DMS114 treated with DMSO at 0.1 percent for 48 hours (cell line): Measurements from ENCODE around the gene BUB1B.

Source experiments
- DNase-seq: peaks from one replicate; lab custom pipeline; 2025; ENCODE audit not compliant: unreplicated experiment; lab: John Stamatoyannopoulos, UW

The BUB1B gene

GRCh38 chr15:40183636-40184463 lies 23.0 kb downstream of the BUB1B start:
- DNase-seq, result no peak

GRCh38 chr15:40190591-40190990 lies 29.7 kb downstream of the BUB1B start:
- DNase-seq, result no peak

DNA sequence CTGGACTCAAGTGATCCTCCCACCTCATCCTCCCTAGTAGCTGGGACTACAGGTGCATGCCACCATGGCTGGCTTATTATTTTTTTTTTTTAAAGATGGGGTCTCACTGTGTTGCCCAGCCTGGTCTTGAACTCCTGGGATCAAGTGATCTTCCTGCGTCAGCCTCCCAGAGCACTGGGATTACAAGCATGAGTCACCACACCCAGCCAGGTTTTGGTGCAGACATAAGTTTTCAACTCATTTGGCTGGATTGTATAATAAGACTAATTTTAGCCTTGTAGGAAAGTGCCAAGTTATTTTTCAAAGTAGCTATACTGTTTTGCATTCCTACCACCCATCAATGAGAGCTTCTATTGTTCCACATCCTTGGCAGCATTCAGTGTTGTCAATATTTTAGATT lies 32.1 kb downstream of the BUB1B start:
- no peak for DNase-seq

DNA sequence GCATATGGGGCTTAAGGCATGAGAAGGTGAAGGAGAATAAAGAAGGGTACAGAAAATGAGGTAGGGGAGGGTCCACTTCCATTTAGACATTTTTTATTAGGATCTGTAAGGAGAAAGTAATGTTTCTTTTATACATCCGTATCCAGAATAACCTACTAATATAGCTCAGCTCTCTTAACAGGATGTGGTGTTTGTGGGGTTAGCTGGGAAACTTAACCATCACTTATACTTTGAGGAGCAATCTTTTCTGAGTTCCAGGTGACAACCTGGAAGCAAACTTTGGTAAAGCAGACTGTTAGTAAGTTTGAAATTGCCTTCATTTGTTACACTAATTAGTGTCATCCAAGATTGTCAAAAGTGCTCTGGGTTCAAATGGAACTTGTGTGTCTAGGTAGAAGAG lies 36.6 kb downstream of the BUB1B start:
- DNase-seq, result no peak

- DNase-seq, result no peak
These were observed 37.7 kb downstream of the BUB1B start for GRCh38 chr15:40198355-40199085.

- no peak for DNase-seq
These were observed 43.2 kb downstream of the BUB1B start for GRCh38 chr15:40204100-40204499.

DNA sequence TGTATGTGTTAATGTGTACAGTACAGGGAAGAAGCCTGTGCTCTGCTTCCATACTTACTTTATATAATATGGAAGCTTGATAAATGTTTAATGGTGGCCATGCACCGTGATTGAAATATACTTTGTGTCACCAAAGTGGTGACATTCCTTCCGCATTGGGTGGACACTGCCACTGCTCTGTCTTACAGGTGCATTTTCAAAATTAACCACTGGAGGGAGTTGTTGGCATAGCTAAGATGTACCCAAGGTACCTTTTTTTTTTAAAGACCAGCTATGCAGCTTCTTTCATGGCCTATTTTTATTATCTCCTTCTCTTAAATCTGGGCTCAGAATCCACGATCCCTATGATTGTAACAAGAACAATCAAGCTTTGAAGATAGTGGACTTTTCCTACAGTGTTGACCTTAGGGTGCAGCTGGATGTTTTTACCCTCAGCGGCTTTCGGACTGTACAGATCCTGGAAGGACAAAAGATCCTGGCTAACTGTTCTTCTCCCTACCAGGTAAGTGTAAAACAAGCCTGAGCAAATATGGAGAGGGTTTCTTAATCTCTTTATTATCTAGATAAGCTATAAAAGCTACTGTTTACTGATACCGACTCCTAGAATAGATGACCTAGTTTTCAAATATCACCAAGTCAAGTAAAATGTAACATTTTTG lies 56.4 kb downstream of the BUB1B start:
- DNase-seq, result peak; percentile 65

- DNase-seq, result no peak
These were observed 58.9 kb downstream of the BUB1B start for GRCh38 chr15:40219801-40220200.

DNA sequence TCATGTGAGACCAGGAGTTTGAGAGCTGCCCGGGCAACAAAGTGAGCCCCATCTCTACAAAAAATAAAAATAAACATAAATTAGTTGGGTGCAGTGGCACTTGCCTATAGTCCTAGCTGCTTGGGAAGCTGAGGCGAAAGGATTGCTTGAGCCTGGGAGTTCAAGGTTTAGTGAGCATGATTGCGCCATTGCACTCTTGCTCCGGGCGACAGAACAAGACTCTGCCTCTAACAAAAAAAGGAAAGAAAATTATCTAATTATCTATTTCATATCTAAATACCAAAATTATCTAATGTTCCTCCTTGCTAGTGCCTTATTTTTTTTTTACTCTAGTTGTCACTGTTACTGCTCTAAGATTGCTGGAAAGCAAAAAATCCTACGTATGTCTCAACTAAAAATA lies 61.3 kb downstream of the BUB1B start:
- DNase-seq, result no peak

DNA sequence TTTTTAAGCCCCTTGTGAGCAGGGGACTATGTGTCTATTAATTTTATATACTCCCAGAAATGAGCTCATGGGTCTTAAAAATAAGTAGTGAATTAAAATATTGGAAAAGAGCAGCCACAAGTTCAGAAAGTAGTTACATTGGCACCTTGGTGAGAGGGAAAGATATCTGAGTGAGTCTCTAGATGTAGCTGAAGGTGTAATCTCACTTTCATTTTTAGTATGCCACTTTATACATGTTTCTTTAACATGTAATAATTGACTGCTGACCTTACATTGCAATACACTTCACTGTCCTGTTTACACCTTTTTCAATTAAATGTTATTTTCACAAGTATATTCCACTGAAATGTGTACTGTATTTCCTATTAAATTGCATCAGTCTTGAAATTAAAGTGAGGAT lies 65.9 kb downstream of the BUB1B start:
- DNase-seq, result no peak

GRCh38 chr15:40229316-40229715 lies 68.4 kb downstream of the BUB1B start:
- DNase-seq, result no peak

GRCh38 chr15:40229956-40230355 lies 69.1 kb downstream of the BUB1B start:
- no peak for DNase-seq

DNA sequence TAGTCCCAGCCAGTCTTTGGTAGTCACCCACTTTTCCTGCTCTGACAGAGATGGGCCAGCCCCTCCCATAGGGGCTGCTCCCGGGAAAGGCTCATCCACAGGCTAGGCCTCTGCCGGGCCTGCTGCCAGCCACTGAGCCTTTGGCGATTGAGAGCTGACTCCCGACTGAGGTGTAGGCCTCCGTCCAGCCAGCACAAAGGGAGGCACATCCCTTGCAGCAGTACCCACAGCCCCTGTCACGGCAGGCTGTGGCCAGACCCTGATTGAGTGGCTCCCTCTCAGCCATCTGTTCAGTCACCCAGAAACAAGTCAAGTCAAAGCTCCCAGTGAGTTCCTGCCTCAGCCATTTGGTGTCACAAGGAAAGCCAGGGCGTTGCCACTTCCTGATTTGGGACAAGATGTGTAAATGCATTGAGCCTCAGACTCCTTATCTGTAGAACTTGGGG lies 71.8 kb downstream of the BUB1B start:
- DNase-seq, result no peak

- DNase-seq, result no peak
These were observed 73.1 kb downstream of the BUB1B start for GRCh38 chr15:40233727-40234577.

- DNase-seq, result no peak
These were observed 73.9 kb downstream of the BUB1B start for GRCh38 chr15:40234783-40235182.

DNA sequence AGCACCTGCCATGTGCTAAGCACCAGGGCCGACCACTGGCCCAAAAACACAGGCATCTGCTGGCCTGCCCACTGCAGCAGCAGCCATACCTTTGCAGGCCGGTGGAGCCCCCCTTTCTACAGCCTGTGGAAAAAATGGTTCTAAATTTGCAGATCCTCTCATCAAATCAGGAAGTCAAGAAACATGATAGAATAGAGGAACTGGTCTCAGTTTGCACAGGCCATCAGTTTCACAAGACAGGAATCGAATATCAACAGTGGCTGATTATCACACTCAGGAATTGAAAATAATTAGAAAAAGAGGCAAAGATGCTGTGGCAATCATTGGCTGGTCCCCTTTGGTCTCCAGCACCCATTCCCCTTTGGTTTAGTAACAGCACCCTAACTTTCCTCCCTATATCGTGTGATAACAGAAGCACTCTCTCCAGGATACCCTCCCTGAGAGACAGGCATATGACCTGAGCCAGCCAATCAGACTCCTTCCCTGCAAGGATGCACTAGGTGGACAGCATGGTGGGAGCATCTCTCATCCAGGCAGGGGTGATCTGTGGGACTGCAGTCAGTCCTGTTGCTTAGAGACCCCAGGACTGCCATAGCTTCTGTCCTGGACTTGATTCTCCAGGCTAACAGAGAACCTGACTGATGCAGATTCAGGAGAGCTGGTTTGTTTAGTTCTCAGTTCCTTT lies 74.5 kb downstream of the BUB1B start:
- DNase-seq, result no peak

DNA sequence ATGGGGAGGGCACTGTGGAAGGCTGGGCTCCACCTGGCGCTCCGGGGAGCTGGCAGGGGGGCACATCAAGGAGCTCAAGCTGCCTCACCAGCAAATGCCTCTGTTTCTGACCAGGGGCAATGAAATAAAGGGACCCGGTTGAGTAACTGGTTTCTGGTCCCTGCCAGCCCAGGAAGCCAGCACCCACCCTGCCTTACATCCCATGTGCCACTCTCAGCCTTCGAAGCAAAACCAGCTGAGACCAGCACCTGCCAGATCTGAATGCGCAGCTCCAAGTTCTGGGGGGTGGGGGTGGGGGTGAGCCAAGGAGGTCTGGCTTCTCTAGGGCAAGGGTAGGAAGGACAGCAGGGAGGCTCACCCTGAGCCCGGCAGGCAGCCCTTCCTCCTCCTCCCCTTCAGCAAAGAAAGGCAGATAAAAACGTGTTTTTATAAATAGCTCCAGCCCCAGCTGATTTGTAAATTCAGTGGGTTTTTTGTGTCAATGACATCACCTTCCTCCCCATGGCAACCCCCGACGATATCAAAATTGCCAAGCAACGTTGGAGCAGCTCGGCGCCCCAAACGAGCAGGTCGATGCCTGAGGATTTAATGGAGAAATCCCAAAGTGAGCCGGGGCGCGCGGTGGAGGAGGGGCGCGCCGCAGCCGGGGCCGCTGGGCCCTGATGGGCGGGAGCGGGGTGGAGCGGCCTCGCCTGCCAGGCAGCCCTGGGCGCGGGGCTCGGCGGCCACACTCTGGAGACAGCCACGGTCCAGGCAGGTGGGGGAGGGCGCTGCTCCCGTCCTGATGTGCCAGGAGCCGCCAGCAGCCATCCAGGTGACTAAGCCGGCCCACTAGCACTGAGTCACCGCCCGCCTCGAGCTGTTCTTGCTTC lies 77.9 kb downstream of the BUB1B start, which contains the start of gene PAK6:
TSS of gene PAK6 (plus strand) at position 532 of the 872 bp plus-strand sequence. CDS start 25,723 bp downstream, outside the sequence.
- DNase-seq, result no peak

DNA sequence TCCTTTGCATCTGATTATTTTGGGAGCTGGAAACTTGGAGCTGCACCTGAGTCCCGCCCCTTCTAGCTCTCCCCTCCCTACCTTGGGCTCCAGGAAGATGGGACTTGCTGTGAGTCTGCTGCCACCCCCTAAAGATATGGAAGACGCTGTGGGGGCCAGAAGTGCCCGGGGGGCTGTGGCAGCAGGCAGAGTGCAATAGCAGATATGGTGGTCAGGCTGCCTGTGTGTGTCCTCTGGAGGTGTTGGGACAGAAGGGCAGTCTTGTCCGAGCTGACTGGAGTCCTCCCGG lies 78.5 kb downstream of the BUB1B start:
- no peak for DNase-seq
